GM19043 (cell line): Measurements from ENCODE around the gene OSBPL2.

Experiments
- ATAC-seq: cut with Tn5 transposase; IDR thresholded peaks from one replicate; pipeline ENCODE4 v1.9.1; 2021; ENCODE audit warnings: low read depth; ENCODE audit not compliant: unreplicated experiment

Gene OSBPL2

DNA sequence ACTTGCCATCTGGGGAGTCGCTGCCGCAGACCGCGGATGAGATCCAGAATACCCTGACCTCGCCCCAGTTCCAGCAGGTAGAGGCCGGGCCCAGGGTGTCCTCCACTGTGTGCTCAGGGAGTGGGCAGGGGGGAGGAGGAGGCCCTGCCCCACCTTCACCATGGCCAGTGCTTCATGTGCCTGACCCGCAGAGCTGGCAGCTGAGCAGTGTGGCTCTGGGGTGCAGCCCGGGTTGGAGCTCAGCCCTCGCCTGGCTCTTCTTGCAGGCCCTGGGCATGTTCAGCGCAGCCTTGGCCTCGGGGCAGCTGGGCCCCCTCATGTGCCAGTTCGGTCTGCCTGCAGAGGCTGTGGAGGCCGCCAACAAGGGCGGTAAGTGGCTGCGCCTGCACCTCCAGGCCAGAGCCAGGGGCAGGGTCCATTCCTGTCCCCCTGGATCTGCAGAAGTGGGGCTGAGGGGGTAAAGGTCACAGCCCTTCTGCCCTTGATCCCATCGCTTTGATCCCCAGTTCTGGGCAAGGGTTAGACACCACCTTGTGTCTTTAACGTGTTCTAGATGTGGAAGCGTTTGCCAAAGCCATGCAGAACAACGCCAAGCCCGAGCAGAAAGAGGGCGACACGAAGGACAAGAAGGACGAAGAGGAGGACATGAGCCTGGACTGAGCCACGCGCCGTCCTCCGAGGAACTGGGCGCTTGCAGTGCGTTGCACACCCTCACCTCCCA lies 69.9 kb downstream of the OSBPL2 start:
- ATAC-seq, result no peak

DNA sequence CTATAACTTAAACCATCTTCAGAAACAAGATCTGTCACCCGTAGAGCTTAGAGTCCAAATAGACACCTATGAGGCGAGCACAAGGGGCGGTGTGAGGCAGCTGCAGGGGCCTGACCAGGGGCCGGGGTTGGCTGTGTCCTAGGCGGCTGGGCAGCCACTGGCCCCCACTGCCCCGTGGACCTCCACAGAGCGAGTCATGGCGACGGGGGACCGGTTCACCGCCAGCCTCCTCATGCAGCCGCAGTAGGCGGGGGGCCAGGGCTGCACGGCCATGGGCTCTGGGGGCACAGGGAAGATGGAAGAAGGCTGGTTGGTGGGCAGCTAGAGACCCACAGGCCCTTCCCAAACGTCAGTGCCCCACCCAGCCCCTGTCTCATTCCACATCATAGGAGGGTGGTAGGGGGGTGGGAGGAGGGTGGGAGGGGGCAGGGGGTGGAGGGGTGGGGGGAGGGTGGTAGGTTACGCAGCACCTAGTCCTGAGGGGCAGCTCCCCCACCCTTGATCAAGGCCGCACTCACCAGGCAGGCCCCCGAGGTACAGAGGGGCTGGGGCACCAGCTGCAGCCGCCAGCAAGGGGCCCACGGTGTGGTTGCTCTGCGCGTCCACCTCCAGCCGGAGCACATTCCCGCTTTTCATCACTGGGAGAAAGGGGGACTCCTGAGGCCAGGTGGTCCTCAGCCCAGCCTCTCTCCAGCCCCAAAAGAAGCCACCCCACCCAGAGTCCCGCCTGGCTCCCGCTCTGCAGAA lies 71.0 kb downstream of the OSBPL2 start:
- no peak for ATAC-seq

DNA sequence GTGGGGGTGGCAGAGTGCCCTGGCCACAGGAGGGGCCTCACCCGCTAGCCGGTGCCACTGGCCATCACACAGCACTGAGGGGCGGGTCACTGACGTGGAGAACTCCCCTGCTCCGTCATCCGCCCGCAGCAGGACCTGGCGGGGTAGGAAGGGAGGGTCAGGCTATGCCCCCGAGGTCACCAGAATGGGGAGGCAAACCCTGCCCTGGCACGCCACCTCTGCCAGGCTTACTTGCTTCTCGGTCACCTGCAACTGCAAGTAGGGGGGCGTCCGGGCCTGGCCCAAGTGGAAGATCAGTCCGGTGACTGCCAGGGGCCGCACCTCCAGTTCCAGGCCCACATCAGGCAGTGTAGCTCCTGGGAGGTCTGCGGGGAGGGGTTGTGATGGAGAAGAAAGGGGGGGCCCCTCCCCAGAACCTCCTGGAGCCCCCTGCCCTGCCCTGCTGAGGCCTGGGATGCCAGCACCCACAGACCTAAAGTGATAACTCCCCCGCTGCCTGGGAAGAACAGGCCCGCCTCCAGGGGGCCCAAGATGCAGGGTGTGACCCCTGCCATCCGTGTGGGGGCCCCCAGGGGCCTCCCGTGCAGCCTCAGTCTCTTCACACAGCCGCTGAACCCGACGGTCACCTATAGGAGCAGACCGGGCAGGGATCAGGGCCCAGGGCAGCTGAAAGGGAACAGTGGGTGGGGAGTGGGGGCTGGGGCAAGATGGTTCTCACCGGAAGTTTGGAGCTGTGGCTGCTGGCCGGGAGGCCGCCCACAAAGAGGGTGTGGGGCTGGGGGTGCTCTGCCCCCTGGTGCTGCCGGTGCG lies 71.8 kb downstream of the OSBPL2 start:
- no peak for ATAC-seq

DNA sequence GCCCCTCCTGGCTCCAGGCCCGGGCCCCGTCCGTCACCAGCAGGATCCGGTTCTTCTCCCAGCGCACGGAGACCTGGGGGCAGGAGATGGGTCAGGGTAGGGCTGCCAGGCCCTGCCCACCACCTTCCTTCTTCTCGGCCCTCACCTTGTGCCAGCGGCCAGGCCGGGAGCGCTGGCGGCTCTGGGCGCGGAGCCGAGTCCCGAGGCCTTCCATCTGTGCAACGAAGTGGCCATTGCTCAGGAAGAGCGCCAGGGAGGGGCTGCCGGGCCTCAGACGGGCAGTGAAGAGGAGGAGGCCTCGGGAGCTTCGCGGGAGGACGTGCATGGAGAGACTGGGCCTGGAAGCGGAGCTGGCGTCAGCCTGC lies 72.4 kb downstream of the OSBPL2 start:
- no peak for ATAC-seq

DNA sequence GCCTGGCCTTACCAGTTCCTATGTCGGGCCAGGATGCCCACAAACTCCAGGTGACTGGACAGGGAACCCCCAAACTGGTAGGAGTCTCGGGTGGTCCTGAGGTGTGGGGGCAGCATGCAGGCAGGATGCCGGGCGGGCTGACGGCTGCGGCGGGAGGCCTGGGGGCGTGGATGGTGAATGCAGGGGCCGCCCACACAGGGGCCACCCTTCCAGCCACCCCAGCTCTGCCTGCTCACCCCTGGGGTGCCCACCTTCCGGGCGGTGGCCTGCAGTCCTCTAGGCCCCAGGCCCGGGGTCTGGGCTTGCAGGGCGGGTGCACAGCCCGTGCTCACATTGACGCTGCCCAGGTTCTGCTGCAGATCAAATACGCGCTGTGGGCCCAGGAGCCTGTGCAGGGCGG lies 72.8 kb downstream of the OSBPL2 start:
- ATAC-seq, result no peak

DNA sequence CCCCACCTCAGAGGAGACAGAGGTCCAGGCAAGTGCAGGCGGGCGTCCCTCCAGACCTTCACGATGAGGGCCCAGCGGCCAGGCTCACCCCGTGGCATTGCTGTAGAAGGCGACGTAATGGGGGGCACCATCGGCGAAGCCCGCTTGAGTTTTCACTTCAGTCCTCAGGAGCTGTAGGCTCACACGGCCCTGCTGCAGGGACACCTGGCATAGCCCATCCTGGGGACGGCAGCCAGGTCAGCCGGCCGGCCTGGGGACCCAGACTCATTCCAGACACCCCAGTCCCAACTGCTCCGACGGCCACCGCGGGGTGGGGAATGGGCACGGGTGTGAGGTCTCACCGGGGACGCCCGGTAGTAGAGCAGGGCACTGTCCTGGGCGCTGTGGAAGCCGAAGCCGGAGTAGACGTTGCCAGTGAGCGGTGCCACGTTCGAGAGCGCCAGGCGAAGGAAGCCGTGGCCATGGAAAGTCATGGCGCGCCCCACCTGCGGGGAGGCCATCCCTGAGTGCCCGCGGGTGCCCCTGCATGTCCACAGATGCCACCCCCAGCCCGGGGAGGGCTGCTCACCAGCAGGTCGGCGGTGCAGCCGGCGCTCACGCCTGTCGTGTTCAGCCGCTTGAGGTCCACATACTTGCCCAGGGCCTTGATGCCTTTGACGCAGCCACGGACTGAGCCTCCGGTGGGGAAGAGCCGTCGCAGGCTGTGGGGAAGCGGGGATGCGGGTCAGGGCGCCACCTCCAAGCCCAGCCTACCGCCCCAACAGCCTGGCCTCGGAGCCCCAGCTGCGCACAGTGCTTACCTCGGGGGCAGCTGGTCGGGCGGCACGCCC lies 73.7 kb downstream of the OSBPL2 start:
- ATAC-seq, result no peak

DNA sequence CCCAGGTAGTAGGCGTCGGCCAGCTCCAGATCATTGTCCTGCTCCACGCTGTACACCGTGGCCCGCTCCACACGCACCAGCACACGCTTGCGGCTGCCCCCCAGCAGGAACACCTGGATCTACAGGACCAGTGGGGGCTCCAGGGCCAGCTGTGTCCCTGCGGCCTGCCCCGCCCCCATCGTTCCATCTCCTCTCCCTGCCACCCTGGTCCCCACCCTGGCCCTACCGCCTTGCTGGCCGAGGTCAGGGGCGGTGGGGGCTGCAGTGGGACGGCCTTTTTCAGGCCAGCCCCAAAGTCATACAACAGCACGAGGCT lies 74.3 kb downstream of the OSBPL2 start:
- ATAC-seq, result no peak

DNA sequence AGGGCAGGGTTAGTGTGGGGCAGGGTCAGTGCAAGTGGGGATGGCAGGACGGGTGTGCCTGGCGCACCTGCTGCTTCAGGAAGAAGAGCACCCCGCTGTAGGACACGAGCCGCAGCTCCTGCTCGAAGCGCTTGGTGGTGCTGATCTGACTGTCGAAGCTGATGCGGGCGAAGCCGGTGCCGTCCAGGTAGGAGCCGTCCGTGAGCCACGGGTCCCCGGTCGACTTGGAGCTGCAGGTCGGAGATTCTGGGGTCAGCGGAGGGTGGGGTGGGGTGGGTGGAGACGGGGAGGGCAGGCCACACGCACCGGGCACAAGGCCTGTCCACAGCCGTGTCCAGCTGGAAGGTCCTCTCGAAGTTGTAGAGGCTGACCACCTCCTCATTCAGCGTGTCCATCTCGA lies 74.7 kb downstream of the OSBPL2 start:
- no peak for ATAC-seq

DNA sequence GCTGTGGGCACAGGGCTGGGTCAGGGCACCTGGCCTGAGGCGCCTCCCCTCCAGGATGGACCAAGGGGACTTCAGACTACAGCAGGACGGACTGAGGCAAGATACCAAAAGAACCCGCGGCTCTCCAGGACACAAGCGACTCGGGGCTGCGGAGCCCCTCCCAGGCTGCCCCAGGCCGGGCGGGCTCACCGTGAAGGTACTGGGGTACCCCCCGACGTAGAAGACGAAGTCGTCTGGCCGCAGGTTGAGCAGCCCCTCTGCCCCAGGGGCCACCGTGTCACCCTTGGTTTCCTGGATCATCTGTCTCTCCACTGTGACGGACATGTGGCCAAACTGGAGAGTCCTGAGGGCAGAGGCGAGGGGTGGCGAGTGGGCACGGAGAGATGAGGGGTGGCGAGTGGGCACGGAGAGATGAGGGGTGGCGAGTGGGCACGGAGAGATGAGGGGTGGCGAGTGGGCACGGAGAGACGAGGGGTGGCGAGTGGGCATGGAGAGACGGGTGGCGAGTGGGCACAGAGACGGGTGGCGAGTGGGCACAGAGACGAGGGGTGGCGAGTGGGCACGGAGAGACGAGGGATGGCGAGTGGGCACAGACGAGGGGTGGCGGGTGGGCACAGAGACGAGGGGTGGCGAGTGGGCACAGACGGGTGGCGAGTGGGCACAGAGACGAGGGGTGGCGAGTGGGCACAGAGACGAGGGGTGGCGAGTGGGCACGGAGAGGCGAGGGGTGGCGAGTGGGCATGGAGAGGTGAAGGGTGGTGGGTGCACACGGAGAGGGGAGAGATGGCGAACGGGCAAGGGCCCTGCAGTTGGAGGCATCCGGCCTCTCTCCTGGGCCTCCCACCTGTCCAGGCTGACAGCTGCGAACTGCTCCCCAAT lies 75.4 kb downstream of the OSBPL2 start:
- ATAC-seq, result no peak

DNA sequence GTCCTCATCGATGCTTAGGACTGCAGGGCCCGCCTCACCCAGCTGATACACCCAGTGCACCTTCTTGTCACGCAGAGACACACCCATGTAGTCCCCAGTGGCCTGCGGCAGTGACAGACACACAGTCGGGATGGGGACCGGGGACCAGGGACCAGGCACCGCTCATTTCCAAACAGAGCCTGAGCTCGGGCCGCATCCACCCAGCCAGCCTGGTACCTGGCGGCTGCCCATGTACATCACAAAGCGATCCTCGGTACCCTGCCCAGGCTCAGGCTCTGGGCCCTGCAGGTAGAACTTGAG lies 76.0 kb downstream of the OSBPL2 start:
- no peak for ATAC-seq

DNA sequence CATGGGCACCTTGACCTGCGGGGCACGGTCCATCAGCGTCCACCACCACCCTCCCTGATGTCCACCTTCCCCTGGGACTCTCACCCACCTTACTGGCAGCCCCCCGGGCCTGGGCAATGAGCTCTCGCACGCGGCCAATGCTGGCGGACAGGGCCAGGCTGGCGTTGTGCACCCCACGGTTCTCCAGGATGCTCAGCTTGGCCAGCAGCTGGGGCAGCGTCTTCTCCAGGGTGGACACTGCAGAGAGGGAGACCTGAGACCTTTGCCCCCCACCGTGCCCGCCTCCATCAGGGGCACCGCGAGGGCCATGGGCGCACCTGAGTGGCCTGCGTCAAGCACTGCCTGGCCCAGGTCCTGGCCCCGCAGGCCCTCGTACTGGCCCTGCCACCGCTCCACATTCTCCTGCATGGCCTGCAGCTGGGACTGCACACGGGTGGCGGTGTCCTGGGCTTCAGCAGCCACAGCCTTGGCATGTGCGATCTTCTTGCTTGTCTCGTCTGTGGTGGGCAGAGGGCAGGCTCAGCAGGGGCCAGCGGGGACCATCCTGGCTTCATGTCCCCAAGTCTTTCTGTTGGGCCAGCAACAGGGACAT lies 76.5 kb downstream of the OSBPL2 start:
- ATAC-seq, result no peak

DNA sequence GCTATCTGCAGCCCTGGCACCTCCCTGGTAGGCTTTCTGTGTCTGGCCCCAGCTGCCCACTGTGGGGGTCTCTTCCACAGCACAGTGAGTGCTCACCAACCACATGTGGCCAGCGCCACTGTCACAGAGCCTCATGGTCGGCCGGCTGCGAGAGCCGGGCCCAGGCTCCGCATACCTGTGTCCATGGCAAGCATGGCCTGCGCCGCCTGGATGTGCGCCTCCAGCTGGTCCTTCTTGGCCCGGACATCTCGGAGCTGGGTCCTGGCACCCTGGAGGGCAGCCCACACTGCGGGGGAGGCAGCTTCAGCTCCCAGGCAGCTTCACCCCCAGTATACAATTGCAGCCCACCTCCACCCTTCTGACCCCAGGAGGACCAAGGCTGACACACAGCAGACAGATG lies 77.5 kb downstream of the OSBPL2 start:
- no peak for ATAC-seq

DNA sequence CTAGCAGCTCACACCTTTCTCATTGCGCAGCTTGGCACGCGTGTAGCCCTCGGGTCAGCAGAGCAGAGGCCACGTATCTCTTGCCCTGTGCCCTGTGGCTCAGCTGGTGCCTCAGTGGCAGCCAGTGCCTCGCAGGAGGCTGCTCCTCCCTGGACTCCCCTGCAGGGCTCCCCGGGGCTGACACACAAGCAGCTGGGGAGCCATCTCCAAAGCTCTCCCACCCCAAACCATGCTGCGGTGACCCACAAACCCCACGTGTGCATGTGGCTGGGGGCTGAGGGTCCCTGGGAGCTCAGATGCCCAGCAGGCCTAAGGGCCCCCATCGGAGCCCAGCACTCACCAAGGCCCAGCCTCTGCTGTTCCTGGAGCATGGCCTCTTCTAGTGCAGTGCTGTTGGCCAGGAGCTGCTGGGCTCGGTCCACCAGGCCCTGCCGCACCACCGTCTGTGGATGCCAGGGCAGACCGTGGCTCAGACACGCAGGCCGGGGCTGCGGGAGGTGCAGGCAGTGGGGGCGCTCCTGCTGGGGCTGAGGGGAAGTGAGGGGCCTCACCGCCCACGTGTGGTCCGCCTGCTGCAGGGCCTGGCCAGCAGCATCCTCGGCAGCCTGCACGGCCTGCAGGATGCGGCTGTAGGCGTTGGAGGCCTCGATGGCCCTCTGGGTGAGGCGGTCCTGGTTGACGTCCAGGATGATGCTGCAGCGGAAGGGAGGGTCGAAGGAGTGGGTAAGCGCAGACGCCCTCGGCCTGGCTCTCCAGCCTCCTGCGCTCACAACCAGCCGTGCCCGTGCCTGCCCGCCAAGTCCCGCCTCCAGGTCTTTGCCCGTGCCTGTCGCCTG lies 78.2 kb downstream of the OSBPL2 start:
- ATAC-seq, result no peak

DNA sequence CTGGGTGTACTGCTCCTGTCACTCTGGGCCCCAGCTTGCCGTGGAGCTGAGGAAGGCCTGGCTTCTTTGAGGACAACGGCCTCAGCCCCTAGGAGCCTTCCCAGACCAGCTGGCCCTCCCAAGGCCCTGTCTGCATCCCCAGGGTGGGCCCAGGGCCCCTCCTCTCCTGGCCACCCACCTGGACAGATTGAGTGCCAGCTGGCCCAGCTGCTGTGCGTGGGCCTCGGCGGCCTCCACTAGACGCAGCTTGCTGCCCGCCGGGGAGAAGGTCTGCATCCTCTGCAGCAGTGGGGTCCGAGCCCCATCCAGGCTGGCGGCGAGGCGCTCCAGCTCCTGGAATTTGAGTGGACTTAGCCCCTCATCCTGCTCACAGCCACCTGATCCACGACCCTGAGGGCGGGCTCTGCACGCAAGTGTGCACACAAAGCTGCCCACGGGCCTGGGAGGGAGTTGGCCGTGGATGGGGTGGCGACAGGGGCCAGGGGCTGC lies 78.9 kb downstream of the OSBPL2 start:
- no peak for ATAC-seq

DNA sequence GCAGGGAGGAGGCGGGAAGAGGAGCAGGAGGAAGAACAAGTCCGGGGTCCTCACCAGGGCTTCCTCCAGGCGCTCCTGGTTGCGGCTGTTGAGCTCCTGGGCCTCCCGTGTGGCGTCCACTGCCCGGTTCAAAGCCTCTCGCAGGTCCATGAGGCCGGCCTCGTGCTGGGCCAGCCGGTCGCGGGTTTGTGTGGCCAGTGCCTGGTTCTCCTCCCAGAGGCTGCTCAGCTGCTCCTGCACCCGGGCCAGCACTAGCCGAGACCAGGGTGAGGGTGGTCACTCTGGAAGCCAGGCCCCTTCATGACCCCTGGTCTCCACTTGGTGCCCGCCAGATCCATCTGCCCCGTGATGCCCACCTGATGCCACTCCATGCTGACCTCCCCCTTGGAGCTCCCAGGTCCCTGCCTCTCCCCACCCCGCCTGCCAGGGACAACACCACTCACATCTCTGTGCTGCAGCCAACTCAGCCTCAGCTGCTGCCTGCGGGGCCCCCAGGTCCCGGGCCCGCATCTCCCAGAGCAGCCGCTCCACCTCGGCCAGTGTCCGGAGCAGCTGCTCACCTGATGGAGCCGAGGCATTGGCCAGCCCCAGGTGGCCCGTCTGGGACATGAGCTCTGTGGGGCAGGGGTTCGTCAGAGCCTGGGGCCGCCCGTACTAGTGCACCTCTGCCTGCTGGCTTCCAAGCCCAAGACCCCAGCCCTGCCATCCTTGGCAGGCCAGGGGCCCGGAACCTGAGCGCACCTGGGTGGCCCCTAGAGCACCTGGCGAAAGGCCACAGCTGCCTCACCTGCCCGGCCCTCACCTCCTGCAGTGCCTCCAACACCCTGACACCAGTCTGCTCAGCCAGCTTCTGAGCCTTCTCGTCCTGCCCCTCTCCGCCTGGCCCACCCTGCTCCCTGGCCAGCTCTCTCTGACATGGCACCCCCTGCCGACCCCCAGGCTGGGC lies 80.4 kb downstream of the OSBPL2 start:
- no peak for ATAC-seq

DNA sequence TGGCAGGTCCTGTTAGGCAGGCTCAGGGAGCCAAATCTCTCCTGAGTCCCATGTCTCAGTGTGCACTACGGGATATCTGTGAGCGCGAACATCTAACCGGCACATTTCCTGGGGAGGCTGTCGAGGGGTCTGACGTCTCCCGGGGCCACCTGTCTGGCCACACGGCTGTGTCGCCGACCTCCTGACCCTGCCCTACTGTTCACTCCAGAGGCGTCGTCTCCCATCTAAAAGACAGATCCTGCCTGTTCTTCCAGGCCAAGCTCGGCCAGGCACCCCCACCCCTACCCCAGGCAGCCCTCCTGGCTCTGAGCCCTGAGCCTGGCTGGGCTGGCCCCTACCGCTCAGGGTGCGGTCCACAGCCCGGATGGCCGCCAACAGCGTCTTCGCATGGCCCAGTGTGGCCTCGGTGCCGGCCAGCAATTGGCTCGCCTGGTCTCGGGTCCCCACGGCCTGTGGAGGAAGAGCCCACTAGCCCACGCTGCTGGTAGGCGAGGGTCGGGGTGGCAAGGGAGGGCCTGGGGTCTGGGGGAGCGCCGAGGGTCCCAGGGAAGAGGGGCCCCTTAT lies 81.1 kb downstream of the OSBPL2 start:
- no peak for ATAC-seq
